Neural cell (in vitro differentiated cells): Measurements from ENCODE around the gene CLDND1. TPM values are rescaled to one million over a fixed set of nuclear protein-coding genes. Genes with fewer than 3 reads are reported as not detected.

Experiments
- H2AFZ ChIP-seq: fragments of 200-600, 300-800 bp; sonication (generic), shearing (Covaris generic); 2 replicates; pipeline ENCODE4 v1.6.0; 2014; ENCODE audit warnings: low read depth, mild to moderate bottlenecking, antibody characterized with exemption, low read length, moderate library complexity
- H3F3A ChIP-seq: fragments of 200-600 bp; shearing (Covaris generic); 2 replicates; pipeline ENCODE4 v1.6.1; 2016; ENCODE audit warnings: mild to moderate bottlenecking, moderate library complexity, mixed read lengths, antibody characterized with exemption, low read length; ENCODE audit not compliant: insufficient read depth, poor library complexity, severe bottlenecking
- H3K27ac ChIP-seq: fragments of 200-600, 300-800 bp; sonication (generic), shearing (Covaris generic); 2 replicates; pipeline ENCODE4 v1.5.1; 2014; ENCODE audit warnings: mild to moderate bottlenecking, low read length, moderate library complexity
- H3K27me3 ChIP-seq: fragments of 300-800, 200-600 bp; sonication (generic), shearing (Covaris generic); 2 replicates; pipeline ENCODE4 v1.6.0; 2014; ENCODE audit warnings: mild to moderate bottlenecking, low read depth, low read length, moderate library complexity; ENCODE audit not compliant: insufficient read depth
- H3K36me3 ChIP-seq: fragments of 300-800, 200-600 bp; sonication (generic), shearing (Covaris generic); 2 replicates; pipeline ENCODE4 v1.5.1; 2014; ENCODE audit warnings: mild to moderate bottlenecking, antibody characterized with exemption, low read length, moderate library complexity; ENCODE audit not compliant: insufficient read depth
- H3K4me2 ChIP-seq: fragments of 300-800, 200-600 bp; sonication (generic), shearing (Covaris generic); 2 replicates; pipeline ENCODE4 v1.6.0; 2014; ENCODE audit warnings: mild to moderate bottlenecking, low read length
- H3K4me3 ChIP-seq: fragments of 300-800, 200-600 bp; sonication (generic), shearing (Covaris generic); 2 replicates; pipeline ENCODE4 v1.5.1; 2014; ENCODE audit warnings: mild to moderate bottlenecking, low read length, moderate library complexity
- H3K79me2 ChIP-seq: fragments of 200-600 bp; shearing (Covaris generic); replicated peaks from 2 replicates; pipeline ENCODE4 v1.6.0; 2014; ENCODE audit warnings: mild to moderate bottlenecking, low read length, moderate library complexity; ENCODE audit not compliant: insufficient read depth
- H3K9ac ChIP-seq: fragments of 300-800, 200-600 bp; sonication (generic), shearing (Covaris generic); 2 replicates; pipeline ENCODE4 v1.6.1; 2016; ENCODE audit warnings: mild to moderate bottlenecking, low read length, mixed read lengths
- H3K9me2 ChIP-seq: fragments of 200-600 bp; shearing (Covaris generic); 2 replicates; pipeline ENCODE4 v1.6.1; 2016; ENCODE audit warnings: mild to moderate bottlenecking, low read length, mixed read lengths; ENCODE audit not compliant: insufficient read depth
- H3K9me3 ChIP-seq: fragments of 200-600, 300-800 bp; sonication (generic), shearing (Covaris generic); 2 replicates; pipeline ENCODE4 v1.6.1; 2016; ENCODE audit warnings: mild to moderate bottlenecking, mixed run types, low read length, moderate library complexity, mixed read lengths
- H4K20me1 ChIP-seq: fragments of 200-600 bp; shearing (Covaris generic); 2 replicates; pipeline ENCODE4 v1.6.1; 2016; ENCODE audit warnings: mild to moderate bottlenecking, mixed run types; ENCODE audit not compliant: insufficient read depth
- EP300 ChIP-seq: fragments of 450-650 bp; conservative IDR thresholded peaks from 2 replicates; pipeline ENCODE4 v1.6.1; 2014; ENCODE audit warnings: antibody characterized with exemption, mild to moderate bottlenecking, moderate library complexity; ENCODE audit not compliant: poor library complexity, severe bottlenecking
- EZH2 ChIP-seq: fragments of 200-600, 300-800 bp; shearing (Covaris generic), sonication (generic); IDR thresholded peaks from 2 replicates; pipeline ENCODE4 v1.6.1; 2014; ENCODE audit warnings: antibody characterized with exemption, low read length, borderline replicate concordance, mild to moderate bottlenecking; ENCODE audit not compliant: insufficient read depth, poor library complexity, severe bottlenecking
- MXI1 ChIP-seq: fragments of 450-650 bp; conservative IDR thresholded peaks from 2 replicates; pipeline ENCODE4 v1.6.1; 2014; ENCODE audit warnings: antibody characterized with exemption, mild to moderate bottlenecking; ENCODE audit not compliant: poor library complexity, severe bottlenecking
- POLR2AphosphoS5 ChIP-seq: IDR thresholded peaks from 2 replicates; pipeline ENCODE4 v1.6.1; 2012
- RAD21 ChIP-seq: fragments of 450-650 bp; conservative IDR thresholded peaks from 2 replicates; pipeline ENCODE4 v1.6.1; 2014; ENCODE audit warnings: antibody characterized with exemption, mild to moderate bottlenecking, moderate library complexity
- SMC3 ChIP-seq: fragments of 450-650 bp; conservative IDR thresholded peaks from 2 replicates; pipeline ENCODE4 v1.6.1; 2014; ENCODE audit warnings: antibody characterized with exemption, mild to moderate bottlenecking, moderate library complexity; ENCODE audit not compliant: poor library complexity
- TAF1 ChIP-seq: IDR thresholded peaks from 2 replicates; pipeline ENCODE4 v1.6.1; 2012; ENCODE audit warnings: low read depth
- polyA minus RNA-seq: library from RNA; depleted of rRNA, polyadenylated mRNA; stranded (reverse); fragments of >200 nt; gene quantifications from 2 replicates; pipeline ENCODE4 v1.2.3, GENCODE V29; 2014
- polyA plus RNA-seq: library from polyadenylated mRNA; depleted of rRNA; stranded (reverse); fragments of >200 nt; gene quantifications from 2 replicates; pipeline ENCODE4 v1.2.3, GENCODE V29; 2014
- TF ChIP-seq, protein P1 (sequence below): fragments of 450-650 bp; IDR thresholded peaks from 2 replicates; pipeline ENCODE4 v1.5.1; 2014; ENCODE audit warnings: antibody characterized with exemption, mild to moderate bottlenecking, moderate library complexity; ENCODE audit not compliant: poor library complexity, severe bottlenecking
- TF ChIP-seq, protein P2 (sequence below): IDR thresholded peaks from 2 replicates; pipeline ENCODE4 v1.6.1; 2012; ENCODE audit warnings: borderline replicate concordance

CLDND1 gene
- 132 and 162 TPM in 2 replicates for polyA plus RNA-seq
- polyA minus RNA-seq: 119 and 127 TPM in 2 replicates

DNA sequence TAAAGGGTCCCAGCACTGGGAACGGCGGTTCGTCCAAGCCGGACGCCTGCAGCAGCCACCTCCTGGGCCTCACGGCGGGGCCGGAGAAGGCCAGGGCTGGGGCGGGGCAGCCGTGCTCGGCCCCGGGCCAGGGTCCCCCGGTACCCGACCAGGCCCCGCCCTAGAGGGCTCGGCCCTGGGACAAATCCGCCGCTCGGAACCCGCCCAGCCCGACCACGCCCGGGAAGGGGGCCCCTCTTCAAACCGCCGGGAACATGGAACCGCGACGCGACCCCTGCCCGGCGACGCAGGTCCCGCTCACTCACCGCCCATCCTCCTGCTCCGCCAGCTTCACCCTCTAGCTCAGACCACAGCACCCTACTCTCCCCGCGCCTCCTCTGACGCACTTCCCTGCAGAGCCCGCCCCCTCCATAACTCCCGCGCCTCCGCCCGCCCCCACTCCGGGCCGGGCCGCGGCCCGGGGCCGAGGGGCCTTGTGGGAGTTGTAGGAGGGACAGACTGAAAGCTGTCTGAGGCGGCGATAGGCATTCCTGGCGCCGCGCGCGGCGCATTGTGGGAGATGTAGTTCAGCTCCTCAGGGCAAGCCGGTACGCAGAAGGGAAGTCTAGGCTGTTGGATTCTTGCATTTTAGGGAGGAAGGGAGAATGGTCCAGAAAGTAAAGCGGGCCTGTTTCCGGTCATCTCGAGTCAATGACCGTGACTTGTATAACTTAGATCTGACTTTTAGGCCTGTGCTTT, at the start of gene CLDND1:
TSS of gene CLDND1 (minus strand) at position 359 of the 738 bp plus-strand sequence. CDS start 1,478 bp downstream, outside the sequence.
- Histone ChIP-seq H3F3A (no peaks in the 10 kb centered on the region), H2AFZ (peak within 1 kb of the TSS; percentile 71), H3K27ac (peak within 1 kb of the TSS; percentile 65), H3K4me3 (peak within 1 kb of the TSS; percentile 87), H3K79me2 (peaks cover 28% of the 10 kb centered on the region), H3K9me2 (no peaks in the 10 kb centered on the region), H3K27me3 (no peaks in the 10 kb centered on the region), H3K9ac (peak within 1 kb of the TSS; percentile 79), H3K36me3 (peaks cover 14% of the 10 kb centered on the region), H3K9me3 (no peaks in the 10 kb centered on the region), H3K4me2 (peak within 1 kb of the TSS; percentile 77), H4K20me1 (no peaks in the 10 kb centered on the region)
- TF ChIP-seq, protein P1, sequence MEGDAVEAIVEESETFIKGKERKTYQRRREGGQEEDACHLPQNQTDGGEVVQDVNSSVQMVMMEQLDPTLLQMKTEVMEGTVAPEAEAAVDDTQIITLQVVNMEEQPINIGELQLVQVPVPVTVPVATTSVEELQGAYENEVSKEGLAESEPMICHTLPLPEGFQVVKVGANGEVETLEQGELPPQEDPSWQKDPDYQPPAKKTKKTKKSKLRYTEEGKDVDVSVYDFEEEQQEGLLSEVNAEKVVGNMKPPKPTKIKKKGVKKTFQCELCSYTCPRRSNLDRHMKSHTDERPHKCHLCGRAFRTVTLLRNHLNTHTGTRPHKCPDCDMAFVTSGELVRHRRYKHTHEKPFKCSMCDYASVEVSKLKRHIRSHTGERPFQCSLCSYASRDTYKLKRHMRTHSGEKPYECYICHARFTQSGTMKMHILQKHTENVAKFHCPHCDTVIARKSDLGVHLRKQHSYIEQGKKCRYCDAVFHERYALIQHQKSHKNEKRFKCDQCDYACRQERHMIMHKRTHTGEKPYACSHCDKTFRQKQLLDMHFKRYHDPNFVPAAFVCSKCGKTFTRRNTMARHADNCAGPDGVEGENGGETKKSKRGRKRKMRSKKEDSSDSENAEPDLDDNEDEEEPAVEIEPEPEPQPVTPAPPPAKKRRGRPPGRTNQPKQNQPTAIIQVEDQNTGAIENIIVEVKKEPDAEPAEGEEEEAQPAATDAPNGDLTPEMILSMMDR: no peak
- TF ChIP-seq EP300 (peak; percentile 60), SMC3 (no peak), RAD21 (no peak), TAF1 (peak; percentile 21), EZH2 (no peak), POLR2AphosphoS5 (peak; percentile 95), MXI1 (peak; percentile 50)
- TF ChIP-seq, protein P2, sequence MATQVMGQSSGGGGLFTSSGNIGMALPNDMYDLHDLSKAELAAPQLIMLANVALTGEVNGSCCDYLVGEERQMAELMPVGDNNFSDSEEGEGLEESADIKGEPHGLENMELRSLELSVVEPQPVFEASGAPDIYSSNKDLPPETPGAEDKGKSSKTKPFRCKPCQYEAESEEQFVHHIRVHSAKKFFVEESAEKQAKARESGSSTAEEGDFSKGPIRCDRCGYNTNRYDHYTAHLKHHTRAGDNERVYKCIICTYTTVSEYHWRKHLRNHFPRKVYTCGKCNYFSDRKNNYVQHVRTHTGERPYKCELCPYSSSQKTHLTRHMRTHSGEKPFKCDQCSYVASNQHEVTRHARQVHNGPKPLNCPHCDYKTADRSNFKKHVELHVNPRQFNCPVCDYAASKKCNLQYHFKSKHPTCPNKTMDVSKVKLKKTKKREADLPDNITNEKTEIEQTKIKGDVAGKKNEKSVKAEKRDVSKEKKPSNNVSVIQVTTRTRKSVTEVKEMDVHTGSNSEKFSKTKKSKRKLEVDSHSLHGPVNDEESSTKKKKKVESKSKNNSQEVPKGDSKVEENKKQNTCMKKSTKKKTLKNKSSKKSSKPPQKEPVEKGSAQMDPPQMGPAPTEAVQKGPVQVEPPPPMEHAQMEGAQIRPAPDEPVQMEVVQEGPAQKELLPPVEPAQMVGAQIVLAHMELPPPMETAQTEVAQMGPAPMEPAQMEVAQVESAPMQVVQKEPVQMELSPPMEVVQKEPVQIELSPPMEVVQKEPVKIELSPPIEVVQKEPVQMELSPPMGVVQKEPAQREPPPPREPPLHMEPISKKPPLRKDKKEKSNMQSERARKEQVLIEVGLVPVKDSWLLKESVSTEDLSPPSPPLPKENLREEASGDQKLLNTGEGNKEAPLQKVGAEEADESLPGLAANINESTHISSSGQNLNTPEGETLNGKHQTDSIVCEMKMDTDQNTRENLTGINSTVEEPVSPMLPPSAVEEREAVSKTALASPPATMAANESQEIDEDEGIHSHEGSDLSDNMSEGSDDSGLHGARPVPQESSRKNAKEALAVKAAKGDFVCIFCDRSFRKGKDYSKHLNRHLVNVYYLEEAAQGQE: peak; percentile 19

DNA sequence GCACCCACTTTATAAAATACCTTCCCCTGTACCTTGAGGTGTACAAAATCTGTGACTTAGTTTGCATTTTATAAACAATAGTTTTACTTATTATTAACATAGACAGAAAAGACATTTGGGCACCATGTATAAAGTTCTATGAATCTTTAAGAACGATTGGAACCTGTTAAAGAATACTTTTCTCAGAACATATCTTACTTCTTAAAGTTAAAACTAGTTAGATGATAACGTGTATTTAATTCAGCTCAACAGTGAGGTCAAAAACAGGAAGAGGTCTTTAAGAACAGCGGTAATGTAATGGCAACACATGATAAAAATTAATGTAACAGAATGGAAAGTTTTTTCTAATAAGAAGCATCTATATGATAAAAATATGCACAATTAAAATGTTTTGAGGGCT, 45.7 kb upstream of the CLDND1 start:
- no peak overlapping the region for H3K9ac ChIP-seq
- no peak overlapping the region for H3K4me3 ChIP-seq
- no peaks in the 10 kb centered on the region for H3K27me3 ChIP-seq
- no peak overlapping the region for H3K27ac ChIP-seq
- H3K36me3 ChIP-seq: no peaks in the 10 kb centered on the region
- no peak overlapping the region for H2AFZ ChIP-seq
- H3K79me2 ChIP-seq: no peaks in the 10 kb centered on the region
- H3F3A ChIP-seq: no peaks in the 10 kb centered on the region
- TF ChIP-seq POLR2AphosphoS5 (no peak), MXI1 (no peak), EZH2 (no peak), RAD21 (no peak), EP300 (no peak), SMC3 (no peak), TAF1 (no peak)
- TF ChIP-seq, protein P2: no peak
- TF ChIP-seq, protein P1: no peak
- H3K4me2 ChIP-seq: no peak overlapping the region
- no peaks in the 10 kb centered on the region for H3K9me2 ChIP-seq
- H3K9me3 ChIP-seq: no peaks in the 10 kb centered on the region
- H4K20me1 ChIP-seq: no peaks in the 10 kb centered on the region
